HepG2 (cell line): ENCODE results near the gene TMEM100. TPM values are rescaled to one million over a fixed set of nuclear protein-coding genes. Genes with fewer than 3 reads are reported as not detected.

Source experiments
- ATAC-seq: fragments of 200-7000 bp; cut with Tn5 transposase; 3 replicates; pipeline ENCODE4 v1.9.1; 2020; ENCODE audit warnings: mild to moderate bottlenecking, moderate library complexity
- BruUV-seq: library from RNA; stranded (reverse); fragments of 400-500 nt; replicated peaks from 2 replicates; lab custom pipeline; 2021; lab: Mats Ljungman, UMichigan
- CTCF ChIA-PET: fragments of 300-600 bp; formaldehyde crosslinking; extraction: SDS; loops from one replicate; lab custom pipeline; 2021; ENCODE audit warnings: low total read pairs, inconsistent platforms, low intra/inter-chr PET ratio; lab: Yijun Ruan, JAX
- POLR2A ChIA-PET: fragments of 350-600 bp; sonication (Branson Sonifier 250); formaldehyde crosslinking; loops from one replicate; lab custom pipeline; 2020; ENCODE audit warnings: antibody characterized with exemption, inconsistent platforms; lab: Yijun Ruan, JAX
- DNase-seq: peaks from one replicate; pipeline ENCODE4 v3.0.0-alpha.2; 2015; ENCODE audit warnings: low spot score
- FAIRE-seq: peaks from 3 replicates; lab custom pipeline; 2011; peaks lifted over from hg19 to GRCh38; lab: Jason Lieb, UNC
- H2AFZ ChIP-seq: one replicate; pipeline ENCODE4 v1.6.1; 2011; ENCODE audit warnings: low read length, inconsistent platforms
- H3K27ac ChIP-seq: fragments of 300-600 bp; 3 replicates; pipeline ENCODE4 v1.8.0; 2011; ENCODE audit warnings: mixed run types, mild to moderate bottlenecking, mixed read lengths, low read length, inconsistent platforms; ENCODE audit not compliant: insufficient read depth; ENCODE audit errors: extremely low read length
- H3K27me3 ChIP-seq, 2 experiments: fragments of 200-600 bp in 1 of 2; 2 replicates in 1 of 2; 3 replicates in 1 of 2; pipeline versions ENCODE4 v1.6.0 to v1.8.0; 2011; ENCODE audit warnings: low read length in 2 of 2, mild to moderate bottlenecking in 2 of 2, moderate library complexity in 2 of 2, inconsistent platforms in 1 of 2; ENCODE audit not compliant: insufficient read depth in 2 of 2, control insufficient read depth in 1 of 2
- H3K36me3 ChIP-seq, 2 experiments: fragments of 200-600 bp in 1 of 2; replicated peaks in 1 of 2; 2 replicates in 1 of 2; 3 replicates in 1 of 2; pipeline versions ENCODE4 v1.5.1 to v1.8.0; 2011; ENCODE audit warnings: low read length in 2 of 2, inconsistent platforms in 1 of 2; ENCODE audit not compliant: insufficient read depth in 2 of 2, control insufficient read depth in 1 of 2
- H3K4me1 ChIP-seq: 2 replicates; pipeline ENCODE4 v1.5.1; 2012; ENCODE audit warnings: low read length, inconsistent platforms; ENCODE audit not compliant: insufficient read depth
- H3K4me2 ChIP-seq: 2 replicates; pipeline ENCODE4 v1.6.0; 2011; ENCODE audit warnings: low read depth, low read length, inconsistent platforms
- H3K4me3 ChIP-seq, 3 experiments: fragments of 200-600 bp in 1 of 3; sonication (generic), shearing (Covaris generic) in 1 of 3; replicated peaks in 1 of 3; 2 replicates each; pipeline ENCODE4 v1.5.1; 2011 to 2016; ENCODE audit warnings: low read length in 3 of 3, inconsistent platforms in 2 of 3, low read depth in 2 of 3, mild to moderate bottlenecking in 2 of 3, control low read depth in 1 of 3, mixed read lengths in 1 of 3; ENCODE audit not compliant: insufficient read depth in 1 of 3
- H3K79me2 ChIP-seq: one replicate; pipeline ENCODE4 v1.6.1; 2011; ENCODE audit warnings: low read length, inconsistent platforms; ENCODE audit not compliant: insufficient read depth
- H3K9ac ChIP-seq: 2 replicates; pipeline ENCODE4 v1.6.0; 2011; ENCODE audit warnings: mild to moderate bottlenecking, low read depth, low read length, inconsistent platforms; ENCODE audit not compliant: insufficient read depth
- H3K9me3 ChIP-seq: 2 replicates; pipeline ENCODE4 v1.5.1; 2012; ENCODE audit warnings: mild to moderate bottlenecking, low read length
- H4K20me1 ChIP-seq: 2 replicates; pipeline ENCODE4 v1.6.0; 2011; ENCODE audit warnings: inconsistent platforms, mild to moderate bottlenecking, low read length, moderate library complexity; ENCODE audit not compliant: insufficient read depth
- HNF1B ChIP-seq: sonication (generic); formaldehyde crosslinking; IDR thresholded peaks from 2 replicates; pipeline ENCODE4 v1.5.1; 2020; ENCODE audit warnings: mild to moderate bottlenecking, moderate library complexity, missing genetic modification reagents
- ZNF263 ChIP-seq: sonication (generic); formaldehyde crosslinking; IDR thresholded peaks from 2 replicates; pipeline ENCODE4 v1.4.0; 2020; ENCODE audit warnings: missing genetic modification reagents
- ZNF577 ChIP-seq: sonication (generic); formaldehyde crosslinking; IDR thresholded peaks from 2 replicates; pipeline ENCODE4 v1.4.0; 2020; ENCODE audit warnings: mild to moderate bottlenecking, low read depth, missing genetic modification reagents, borderline replicate concordance
- ZNF720 ChIP-seq: sonication (generic); formaldehyde crosslinking; IDR thresholded peaks from 2 replicates; pipeline ENCODE4 v1.4.0; 2020; ENCODE audit warnings: missing genetic modification reagents
- WGBS: methylation state at CpG from one replicate; pipeline ENCODE4 v1.1.6; 2017; ENCODE audit warnings: low lambda C conversion rate; 5-methylcytosine and 5-hydroxymethylcytosine counted together
- in situ Hi-C: cut with HindIII; loops from 2 replicates; pipeline ENCODE4 v1.10.0; 2017; ENCODE audit warnings: low pct_unique_long_range_greater_than_20kb; ENCODE audit not compliant: extremely low pct_ligation_motif_present
- intact Hi-C: fragments of 100-400 bp; cut with micrococcal nuclease; formaldehyde crosslinking; loops from one replicate; pipeline ENCODE4 v1.10.0; 2022; ENCODE audit not compliant: unreplicated experiment
- polyA plus RNA-seq, 8 experiments: library from polyadenylated mRNA; depleted of rRNA in 3 of 8; stranded (reverse) in 7 of 8; unstranded in 1 of 8; fragments of >200 nt; fragmentation: Illumina TruSeq in 4 of 8; extraction: Trizol in 4 of 8; gene quantifications; 2 replicates each; pipeline versions ENCODE4 v1.2.1 to v1.2.3, GENCODE V29; 2011 to 2016; ENCODE audit warnings: low read depth in 4 of 8, missing spikeins in 1 of 8, mixed read lengths in 1 of 8; ENCODE audit not compliant: insufficient read depth in 1 of 8
- total RNA-seq, 5 experiments: library from RNA; depleted of rRNA; stranded (reverse); fragments of >200 nt; fragmentation: Illumina TruSeq; extraction: Trizol; gene quantifications; 2 replicates each; pipeline ENCODE4 v1.2.3, GENCODE V29; 2016; ENCODE audit warnings: low read depth in 1 of 5

TMEM100 gene
- total and polyA plus RNA-seq, 2 of the 13 experiments (the other 11 are each of a cell fraction or from before 2014, with no cell fraction given): not detected

- no peak overlapping the region for H3K4me3 ChIP-seq
- in situ Hi-C loops: no loop called here
- H3K27ac ChIP-seq: no peak overlapping the region
- H3K27me3 ChIP-seq: peaks cover 0 to 2% of the 10 kb centered on the region in 2 experiments; a peak in 2 of 5 replicates
- ChIA-PET POLR2A (no interaction called here), CTCF (no interaction called here)
- no peak for ATAC-seq
- H3K9ac ChIP-seq: no peak overlapping the region
- no TSS peak for BruUV-seq
- no peaks in the 10 kb centered on the region for H3K79me2 ChIP-seq
- FAIRE-seq: no peak
- intact Hi-C loops: no loop called here
- WGBS: 27% methylated on average over 8 of the region's 8 CpGs
- H2AFZ ChIP-seq: no peak overlapping the region
- no peaks in the 10 kb centered on the region for H4K20me1 ChIP-seq
- TF ChIP-seq ZNF263: peak; percentile 69
- TF ChIP-seq HNF1B: no peak
- TF ChIP-seq ZNF577: no peak
- no peak for TF ChIP-seq ZNF720 (CRISPR knock-in tag)
- DNase-seq: no peak
- no peaks in the 10 kb centered on the region; the same call in 1 of the 2 replicates for H3K4me1 ChIP-seq
- no peak overlapping the region for H3K4me2 ChIP-seq
- H3K36me3 ChIP-seq: no peaks in the 10 kb centered on the region
- no peaks in the 10 kb centered on the region for H3K9me3 ChIP-seq
These were observed 14.3 kb downstream of the TMEM100 start for GRCh38 chr17:55708175-55708974.
